ENCODE results near the gene LUC7L.

The LUC7L gene

DNA sequence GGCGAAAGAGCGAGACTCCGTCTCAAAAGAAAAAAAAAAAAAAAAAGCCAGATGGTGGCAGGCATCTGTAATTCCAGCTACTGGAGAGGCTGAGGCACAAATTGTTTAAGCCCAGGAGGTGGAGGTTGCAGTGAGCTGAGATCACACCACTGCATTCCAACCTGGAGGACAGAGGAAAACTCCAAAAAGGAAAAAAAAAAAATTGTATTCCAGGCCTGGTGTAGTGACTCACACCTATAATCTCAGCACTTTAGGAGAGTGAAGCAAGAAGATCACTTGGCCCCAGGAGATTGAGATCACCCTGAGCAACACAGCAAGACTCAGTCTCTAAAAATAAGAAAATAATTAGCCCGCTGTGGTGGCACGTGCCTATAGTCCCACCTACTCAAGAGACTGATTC lies 28.9 kb downstream of the LUC7L start:
- DNase-seq (ENCODE audit: low spot score) = no peak
- in situ Hi-C loops (cut with MboI; ENCODE audit: low sequenced_read_pairs, unreplicated experiment) = no loop called here
- TF ChIP-seq, protein P1, sequence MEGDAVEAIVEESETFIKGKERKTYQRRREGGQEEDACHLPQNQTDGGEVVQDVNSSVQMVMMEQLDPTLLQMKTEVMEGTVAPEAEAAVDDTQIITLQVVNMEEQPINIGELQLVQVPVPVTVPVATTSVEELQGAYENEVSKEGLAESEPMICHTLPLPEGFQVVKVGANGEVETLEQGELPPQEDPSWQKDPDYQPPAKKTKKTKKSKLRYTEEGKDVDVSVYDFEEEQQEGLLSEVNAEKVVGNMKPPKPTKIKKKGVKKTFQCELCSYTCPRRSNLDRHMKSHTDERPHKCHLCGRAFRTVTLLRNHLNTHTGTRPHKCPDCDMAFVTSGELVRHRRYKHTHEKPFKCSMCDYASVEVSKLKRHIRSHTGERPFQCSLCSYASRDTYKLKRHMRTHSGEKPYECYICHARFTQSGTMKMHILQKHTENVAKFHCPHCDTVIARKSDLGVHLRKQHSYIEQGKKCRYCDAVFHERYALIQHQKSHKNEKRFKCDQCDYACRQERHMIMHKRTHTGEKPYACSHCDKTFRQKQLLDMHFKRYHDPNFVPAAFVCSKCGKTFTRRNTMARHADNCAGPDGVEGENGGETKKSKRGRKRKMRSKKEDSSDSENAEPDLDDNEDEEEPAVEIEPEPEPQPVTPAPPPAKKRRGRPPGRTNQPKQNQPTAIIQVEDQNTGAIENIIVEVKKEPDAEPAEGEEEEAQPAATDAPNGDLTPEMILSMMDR (IDR thresholded peaks at IDR 0.05; ENCODE audit: borderline replicate concordance, control extremely low read depth, extremely low read depth, insufficient read depth, missing control alignments) = no peak

DNA sequence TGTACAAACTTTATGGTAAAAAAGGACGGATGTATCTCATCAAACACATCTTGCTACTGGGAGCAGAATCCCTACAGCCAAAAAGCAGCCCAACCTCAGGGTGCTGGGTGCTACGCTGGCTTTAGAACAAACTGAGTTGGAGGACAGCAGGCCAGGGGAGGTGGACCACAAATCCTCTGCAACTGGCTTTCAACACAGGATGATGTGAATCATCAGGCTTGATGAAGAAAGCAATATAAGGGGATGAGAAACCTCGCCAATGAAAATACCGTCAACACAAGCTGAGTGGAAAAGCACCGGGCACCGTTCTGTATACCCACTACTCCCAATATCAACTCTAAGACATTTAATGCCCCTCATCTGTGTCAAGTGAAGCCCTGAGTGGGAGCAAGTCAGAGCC lies 34.7 kb downstream of the LUC7L start:
- in situ Hi-C loops (cut with MboI; ENCODE audit: low sequenced_read_pairs, unreplicated experiment) = no loop called here

DNA sequence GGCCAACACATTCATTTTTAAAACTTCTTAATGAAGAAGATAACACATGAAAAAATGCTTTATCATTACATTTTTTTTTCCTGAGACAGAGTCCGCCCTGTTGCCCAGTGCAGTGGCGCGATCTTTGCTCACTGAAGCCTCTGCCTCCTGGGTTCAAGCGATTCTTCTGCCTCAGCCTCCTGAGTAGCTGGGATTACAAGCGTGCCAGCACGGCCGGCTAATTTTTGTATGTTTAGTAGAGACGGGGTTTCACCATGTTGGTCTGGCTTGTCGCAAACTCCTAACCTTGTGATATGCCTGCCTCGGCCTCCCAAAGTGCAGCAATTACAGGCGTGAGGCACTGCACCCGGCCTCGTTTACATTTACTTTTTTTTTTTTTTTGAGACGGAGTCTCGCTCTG lies 35.8 kb downstream of the LUC7L start:
- in situ Hi-C loops (cut with MboI; ENCODE audit: low sequenced_read_pairs, unreplicated experiment) = no loop called here
- TF ChIP-seq, protein P1 (IDR thresholded peaks at IDR 0.05; ENCODE audit: borderline replicate concordance, control extremely low read depth, extremely low read depth, insufficient read depth, missing control alignments) = no peak
- no peak for DNase-seq (ENCODE audit: low spot score)

More for the DNA sequence above, 34.7 kb downstream of the LUC7L start:
- TF ChIP-seq, protein P1 (IDR thresholded peaks at IDR 0.05; ENCODE audit: borderline replicate concordance, control extremely low read depth, extremely low read depth, insufficient read depth, missing control alignments) = no peak
- no peak for DNase-seq (ENCODE audit: low spot score)

DNA sequence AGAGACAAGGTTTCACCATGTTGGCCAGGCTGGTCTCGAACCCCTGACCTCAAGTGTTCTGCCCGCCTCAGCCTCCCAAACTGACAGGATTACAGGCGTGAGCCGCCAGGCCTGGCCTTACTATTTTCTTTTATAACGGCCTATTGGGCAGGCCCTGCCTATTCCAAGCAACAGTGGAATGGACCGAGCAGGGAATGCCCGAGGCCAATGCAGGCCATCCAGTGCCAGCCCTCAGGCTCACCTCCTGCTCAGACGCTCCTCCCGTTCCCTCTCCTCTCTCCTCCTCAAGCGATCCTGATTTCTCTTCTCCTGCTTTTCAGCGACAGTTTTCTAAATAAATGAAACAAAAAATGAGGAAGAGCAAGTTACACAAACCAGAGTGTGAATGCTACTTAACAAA lies 36.6 kb downstream of the LUC7L start:
- TF ChIP-seq, protein P1 (IDR thresholded peaks at IDR 0.05; ENCODE audit: borderline replicate concordance, control extremely low read depth, extremely low read depth, insufficient read depth, missing control alignments) = no peak
- no peak for DNase-seq (ENCODE audit: low spot score)
- in situ Hi-C loops (cut with MboI; ENCODE audit: low sequenced_read_pairs, unreplicated experiment) = no loop called here

DNA sequence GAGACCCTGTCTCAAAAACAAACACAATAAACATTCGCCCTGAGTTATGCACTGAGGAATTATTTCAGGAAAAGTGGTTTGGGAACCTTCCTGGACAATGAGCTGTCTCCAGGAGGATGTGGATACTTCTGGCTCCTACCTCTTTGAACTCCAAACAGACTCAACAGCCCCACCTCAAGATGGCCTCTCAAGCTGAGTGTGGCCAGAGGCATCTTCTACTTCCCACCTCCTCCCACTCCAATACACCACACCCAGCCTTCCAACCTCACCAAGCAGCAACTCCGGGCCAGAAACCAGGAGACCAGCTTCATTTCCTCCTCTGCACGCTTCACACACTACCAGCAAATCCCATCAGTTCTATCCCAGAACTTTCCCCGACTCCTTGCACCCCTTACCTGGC lies 37.4 kb downstream of the LUC7L start:
- no peak for DNase-seq (ENCODE audit: low spot score)
- in situ Hi-C loops (cut with MboI; ENCODE audit: low sequenced_read_pairs, unreplicated experiment) = no loop called here
- TF ChIP-seq, protein P1 (IDR thresholded peaks at IDR 0.05; ENCODE audit: borderline replicate concordance, control extremely low read depth, extremely low read depth, insufficient read depth, missing control alignments) = no peak

DNA sequence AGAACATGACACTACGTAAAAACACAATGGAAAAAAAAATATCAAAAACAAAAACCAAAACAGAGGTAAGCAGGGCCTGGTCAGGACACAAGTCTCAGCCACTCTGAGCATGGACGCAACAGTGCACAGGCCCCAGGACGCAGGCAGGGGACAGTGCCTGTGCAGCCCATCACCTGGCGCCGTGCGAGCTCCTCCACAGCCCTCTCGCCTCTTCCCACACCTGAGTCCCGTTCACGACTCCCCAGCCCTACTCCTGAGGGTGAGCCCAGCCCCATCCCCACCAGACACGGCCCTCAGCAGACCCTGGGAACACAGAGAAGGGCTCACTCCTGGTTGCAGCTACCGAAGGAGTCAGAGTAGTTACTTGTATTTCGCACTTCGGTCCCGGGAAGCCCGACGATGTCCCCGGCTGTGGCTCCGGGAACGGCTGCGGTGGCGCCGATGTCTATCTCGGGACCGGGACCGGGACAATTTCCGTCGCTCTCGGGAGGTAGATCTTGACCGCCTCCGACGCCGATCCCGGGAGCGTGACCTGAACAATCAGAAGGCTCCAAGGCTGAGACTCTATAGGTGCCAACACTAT lies 39.6 kb downstream of the LUC7L start:
- TF ChIP-seq, protein P1 (IDR thresholded peaks at IDR 0.05; ENCODE audit: borderline replicate concordance, control extremely low read depth, extremely low read depth, insufficient read depth, missing control alignments) = no peak
- in situ Hi-C loops (cut with MboI; ENCODE audit: low sequenced_read_pairs, unreplicated experiment) = no loop called here
- no peak for DNase-seq (ENCODE audit: low spot score)

All from GM13976 (cell line).